Omental fat pad (tissue), 4 donors: ENCODE measurements around the gene RPL4. TPM values are rescaled to one million over a fixed set of nuclear protein-coding genes. Genes with fewer than 3 reads are reported as not detected.

ENCODE experiments used
- ATAC-seq: fragments of 150-250 bp; one replicate; pipeline ENCODE4 v1.9.1; 2016; ENCODE audit warnings: mild to moderate bottlenecking, moderate library complexity; ENCODE audit not compliant: low FRiP score
- DNase-seq: peaks from one replicate; pipeline ENCODE4 v3.0.0-alpha.2; 2019; ENCODE audit warnings: low spot score
- CTCF ChIP-seq, 3 donors: fragments of 450-650 bp; IDR thresholded peaks; one replicate each; pipeline ENCODE4 v1.5.1; 2016 to 2017; ENCODE audit warnings: antibody characterized with exemption in 3 of 3, mild to moderate bottlenecking in 3 of 3, moderate library complexity in 2 of 3
- total RNA-seq, 4 donors: library from RNA; depleted of rRNA; stranded (reverse); fragments of >200 nt; gene quantifications; one replicate each; pipeline ENCODE4 v1.1.0, GENCODE V29; 2016

RPL4 gene
- total RNA-seq = 1,000 to 10,000 TPM; 2,591 to 3,358 (median 3,050) TPM

GRCh38 chr15:66504563-66505429, at the start of gene RPL4, which contains the start of gene ZWILCH:
RPL4 (minus strand) TSS chr15:66504855; CDS start chr15:66504790, 65 bp downstream.
ZWILCH (plus strand) TSS chr15:66505326; CDS start chr15:66505339, 13 bp downstream.
- TF ChIP-seq CTCF (IDR thresholded peaks at IDR 0.05) = no peak
- DNase-seq (peak; percentile 57), ATAC-seq (peak; percentile 87)

DNA sequence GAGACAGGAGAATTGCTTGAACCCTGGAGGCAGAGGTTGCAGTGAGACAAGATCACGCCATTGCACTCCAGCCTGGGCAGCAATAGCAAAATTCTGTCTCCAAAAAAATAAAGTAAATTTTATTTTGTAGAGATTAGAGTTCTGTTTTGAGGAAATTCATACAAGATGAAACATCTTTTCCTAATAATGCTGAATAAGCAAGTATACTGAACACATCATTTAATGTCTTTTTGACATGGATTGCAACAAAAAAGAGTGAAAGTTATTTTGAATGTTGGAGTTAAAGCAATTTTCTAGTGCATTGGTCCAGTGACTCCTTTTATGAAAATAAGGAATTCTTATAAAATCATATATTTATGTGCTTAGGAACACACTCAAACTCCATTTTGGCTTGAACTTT, 40.6 kb upstream of the RPL4 start:
- no peak for TF ChIP-seq CTCF (IDR thresholded peaks at IDR 0.05)
- ATAC-seq (no peak), DNase-seq (no peak)

DNA sequence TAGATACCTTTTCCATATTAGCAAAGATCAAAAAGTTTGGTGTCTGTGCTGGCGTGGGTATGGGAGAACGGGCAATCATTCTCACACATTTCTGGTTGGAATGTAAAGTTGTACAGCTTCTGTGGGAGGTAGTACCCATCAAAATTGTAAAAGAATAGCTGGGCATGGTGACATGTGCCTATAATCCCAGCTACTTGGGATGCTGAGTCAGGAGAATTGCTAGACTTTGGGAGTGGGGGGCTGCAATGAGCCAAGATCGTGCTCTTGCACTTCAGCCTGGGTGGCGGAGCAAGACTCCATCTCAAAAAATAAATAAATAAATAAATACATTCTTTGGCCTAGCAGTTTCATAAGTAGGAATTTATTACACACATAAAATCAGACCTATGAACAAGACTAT, 38.2 kb upstream of the RPL4 start:
- no peak for DNase-seq
- no peak for ATAC-seq
- no peak for TF ChIP-seq CTCF (IDR thresholded peaks at IDR 0.05)

GRCh38 chr15:66535056-66535455, 30.4 kb upstream of the RPL4 start:
- DNase-seq (no peak), ATAC-seq (no peak)
- no peak for TF ChIP-seq CTCF (IDR thresholded peaks at IDR 0.05)

GRCh38 chr15:66524838-66525237, 20.2 kb upstream of the RPL4 start:
- TF ChIP-seq CTCF (IDR thresholded peaks at IDR 0.05) = no peak
- ATAC-seq (no peak), DNase-seq (no peak)

DNA sequence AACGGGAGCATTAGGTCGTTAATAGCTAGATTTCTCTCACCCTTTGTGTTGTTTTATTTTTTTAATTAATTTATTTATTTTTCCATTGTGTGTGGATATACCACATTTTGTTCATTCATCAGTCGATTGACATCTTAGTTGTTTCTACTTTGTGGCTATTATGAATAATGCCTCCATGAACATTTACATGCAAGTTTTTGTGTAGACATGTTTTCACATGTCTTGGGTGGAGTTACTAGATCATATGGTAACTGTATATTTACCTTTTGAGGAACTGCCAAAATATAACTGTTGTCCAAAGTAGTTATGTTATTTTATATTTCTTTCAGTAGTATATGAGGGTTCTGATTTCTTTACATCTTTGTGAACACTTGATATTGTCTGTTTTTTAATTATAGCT, 19.3 kb upstream of the RPL4 start:
- no peak for DNase-seq
- no peak for ATAC-seq
- no peak for TF ChIP-seq CTCF (IDR thresholded peaks at IDR 0.05)

DNA sequence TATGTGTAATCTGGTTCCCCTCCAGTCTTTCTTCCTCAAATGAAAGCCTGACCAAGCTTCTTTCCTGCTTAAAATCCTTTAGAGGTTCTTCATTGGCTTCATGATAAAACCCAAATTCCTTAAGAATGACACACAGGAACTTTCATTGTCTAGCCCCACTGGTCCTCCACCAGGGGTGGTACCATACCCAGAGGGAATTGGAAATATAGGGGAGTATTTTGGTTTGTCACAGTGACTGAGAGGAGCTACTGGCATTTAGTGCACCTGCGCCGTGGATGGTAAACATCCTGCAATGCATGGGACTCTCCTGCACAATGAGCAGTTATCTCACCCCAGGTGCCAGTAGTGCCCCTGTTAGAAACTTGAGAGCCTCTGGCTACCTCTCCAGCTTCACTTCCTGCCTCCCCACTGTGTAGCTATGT, 11.3 kb upstream of the RPL4 start:
- no peak for DNase-seq
- TF ChIP-seq CTCF (IDR thresholded peaks at IDR 0.05) = no peak
- no peak for ATAC-seq
